Nephron (organoid): ENCODE data around the gene CCL4.

Experiments used
- H3K27ac Mint-ChIP-seq, 3 experiments: 2 replicates each; pipeline ENCODE4 v1.8.0; 2020; ENCODE audit warnings: mixed read lengths in 3 of 3, mild to moderate bottlenecking in 2 of 3, moderate library complexity in 1 of 3
- H3K27me3 Mint-ChIP-seq: 2 replicates; pipeline ENCODE4 v1.8.0; 2021; ENCODE audit warnings: low read depth, mild to moderate bottlenecking, moderate library complexity, mixed read lengths
- H3K36me3 Mint-ChIP-seq: 2 replicates; pipeline ENCODE4 v1.8.0; 2020; ENCODE audit warnings: low read depth, mixed read lengths
- H3K4me1 Mint-ChIP-seq: 2 replicates; pipeline ENCODE4 v1.8.0; 2020; ENCODE audit warnings: mixed read lengths
- H3K4me3 Mint-ChIP-seq, 3 experiments: 2 replicates each; pipeline ENCODE4 v1.8.0; 2020; ENCODE audit warnings: mild to moderate bottlenecking in 3 of 3, mixed read lengths in 3 of 3, moderate library complexity in 2 of 3
- H3K9me3 Mint-ChIP-seq: 2 replicates; pipeline ENCODE4 v1.8.0; 2020; ENCODE audit warnings: mixed read lengths
- TF ChIP-seq, protein P1 (sequence below), 3 experiments: fragments of 200-600 bp; sonication (generic); IDR thresholded peaks; one replicate each; pipeline ENCODE4 v1.5.0; 2021; ENCODE audit warnings: antibody characterized with exemption in 3 of 3; ENCODE audit not compliant: unreplicated experiment in 3 of 3

Gene CCL4

DNA sequence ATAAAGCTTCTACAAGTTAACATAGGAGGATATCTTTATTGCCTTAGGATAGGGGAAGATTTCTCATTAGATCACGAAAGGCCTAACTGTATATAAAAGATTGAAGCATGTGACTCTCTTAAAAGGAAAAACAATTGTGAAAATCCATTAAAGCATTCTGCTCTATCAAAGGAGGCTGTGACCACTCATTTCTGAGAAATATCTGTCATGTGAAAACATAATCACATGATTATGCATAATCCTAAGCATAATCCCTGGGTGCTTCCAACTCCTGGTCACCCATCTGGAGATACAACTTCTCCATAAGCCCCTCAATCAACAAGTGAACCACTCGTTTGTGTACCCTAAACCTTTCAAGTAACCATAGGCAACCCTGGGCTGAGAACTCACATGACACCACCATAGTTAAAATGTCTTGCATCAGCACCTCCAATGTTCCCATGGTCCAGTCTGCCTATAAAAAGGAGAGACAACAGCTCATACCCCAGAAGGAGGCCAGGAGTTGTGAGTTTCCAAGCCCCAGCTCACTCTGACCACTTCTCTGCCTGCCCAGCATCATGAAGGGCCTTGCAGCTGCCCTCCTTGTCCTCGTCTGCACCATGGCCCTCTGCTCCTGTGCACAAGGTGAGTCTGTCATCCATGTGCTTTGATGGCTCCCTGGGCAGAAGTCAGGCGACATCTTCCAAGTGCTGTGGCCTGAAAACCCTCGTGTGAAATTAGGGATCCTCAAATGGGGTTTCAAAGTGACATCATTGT is 39.7 kb upstream of the CCL4 start, which contains the start of gene CCL18:
CCL18 (plus strand) TSS at position 487 of the 756 bp plus-strand sequence; CDS start at position 558, 71 bp downstream.
- Mint-ChIP-seq H3K4me3 (no peak within 1 kb of the TSS), H3K36me3 (no peaks in the 10 kb centered on the region), H3K27ac (no peak within 1 kb of the TSS), H3K27me3 (no peaks in the 10 kb centered on the region), H3K4me1 (no peaks in the 10 kb centered on the region), H3K9me3 (no peaks in the 10 kb centered on the region)
- TF ChIP-seq, protein P1, sequence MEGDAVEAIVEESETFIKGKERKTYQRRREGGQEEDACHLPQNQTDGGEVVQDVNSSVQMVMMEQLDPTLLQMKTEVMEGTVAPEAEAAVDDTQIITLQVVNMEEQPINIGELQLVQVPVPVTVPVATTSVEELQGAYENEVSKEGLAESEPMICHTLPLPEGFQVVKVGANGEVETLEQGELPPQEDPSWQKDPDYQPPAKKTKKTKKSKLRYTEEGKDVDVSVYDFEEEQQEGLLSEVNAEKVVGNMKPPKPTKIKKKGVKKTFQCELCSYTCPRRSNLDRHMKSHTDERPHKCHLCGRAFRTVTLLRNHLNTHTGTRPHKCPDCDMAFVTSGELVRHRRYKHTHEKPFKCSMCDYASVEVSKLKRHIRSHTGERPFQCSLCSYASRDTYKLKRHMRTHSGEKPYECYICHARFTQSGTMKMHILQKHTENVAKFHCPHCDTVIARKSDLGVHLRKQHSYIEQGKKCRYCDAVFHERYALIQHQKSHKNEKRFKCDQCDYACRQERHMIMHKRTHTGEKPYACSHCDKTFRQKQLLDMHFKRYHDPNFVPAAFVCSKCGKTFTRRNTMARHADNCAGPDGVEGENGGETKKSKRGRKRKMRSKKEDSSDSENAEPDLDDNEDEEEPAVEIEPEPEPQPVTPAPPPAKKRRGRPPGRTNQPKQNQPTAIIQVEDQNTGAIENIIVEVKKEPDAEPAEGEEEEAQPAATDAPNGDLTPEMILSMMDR (IDR thresholded peaks at IDR 0.05; ENCODE audit: unreplicated experiment in 3 of 3), result no peak

DNA sequence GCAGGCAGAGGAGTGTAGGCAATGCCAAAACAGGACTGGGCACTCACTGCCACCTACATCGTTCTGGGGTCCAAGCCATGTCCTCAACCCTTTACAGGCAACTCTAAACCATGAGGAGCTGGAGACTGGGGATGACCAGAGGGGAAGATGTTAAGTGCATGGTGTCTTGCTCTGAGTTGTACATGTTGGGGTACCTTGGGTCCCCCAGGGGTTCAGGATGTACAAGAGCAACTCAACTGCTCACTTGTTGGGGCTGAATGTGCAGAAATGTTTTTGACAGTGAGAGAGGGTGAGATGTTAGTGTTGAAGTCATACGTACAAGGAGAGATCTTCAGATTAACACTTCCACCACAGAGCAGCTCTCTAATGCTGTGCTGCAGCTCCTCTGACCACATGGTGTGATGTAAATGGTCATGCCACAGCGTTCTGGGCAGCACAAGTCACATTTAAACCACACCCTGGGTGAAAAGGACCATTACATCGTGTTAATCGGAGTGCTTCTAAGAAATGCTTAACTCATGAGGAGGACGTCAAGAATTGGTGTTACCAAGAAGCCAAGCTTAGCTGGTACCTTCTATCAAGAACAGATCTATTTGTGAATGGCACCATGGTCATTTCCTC is 37.2 kb upstream of the CCL4 start:
- TF ChIP-seq, protein P1 (IDR thresholded peaks at IDR 0.05; ENCODE audit: unreplicated experiment in 3 of 3), result no peak
- no peak overlapping the region for H3K4me3 Mint-ChIP-seq
- no peaks in the 10 kb centered on the region for H3K27me3 Mint-ChIP-seq
- no peaks in the 10 kb centered on the region for H3K4me1 Mint-ChIP-seq
- no peak overlapping the region for H3K27ac Mint-ChIP-seq
- H3K36me3 Mint-ChIP-seq, result no peaks in the 10 kb centered on the region
- no peaks in the 10 kb centered on the region for H3K9me3 Mint-ChIP-seq

DNA sequence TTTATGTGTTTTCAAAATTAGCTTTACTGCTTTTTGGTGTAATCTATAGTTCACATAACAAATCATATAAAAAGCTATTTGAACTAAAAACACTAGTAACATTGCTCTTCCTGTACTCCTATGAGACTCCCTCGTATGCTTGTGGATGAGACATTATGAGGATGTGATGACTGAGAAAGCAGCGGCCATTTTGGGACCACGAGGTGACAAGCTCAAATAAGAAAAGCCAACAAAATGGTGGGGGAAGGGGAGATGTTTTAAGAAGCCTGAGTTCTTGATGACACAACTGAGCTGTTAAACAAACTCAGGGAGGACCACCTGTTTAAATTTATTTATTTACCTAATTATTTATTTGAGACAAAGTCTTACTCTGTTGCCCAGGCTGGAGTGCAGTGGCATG is 35.1 kb upstream of the CCL4 start:
- H3K4me1 Mint-ChIP-seq, result no peaks in the 10 kb centered on the region
- H3K4me3 Mint-ChIP-seq, result no peak overlapping the region
- H3K27me3 Mint-ChIP-seq, result peaks cover 3% of the 10 kb centered on the region
- TF ChIP-seq, protein P1 (IDR thresholded peaks at IDR 0.05; ENCODE audit: unreplicated experiment in 3 of 3), result no peak
- no peaks in the 10 kb centered on the region for H3K36me3 Mint-ChIP-seq
- no peaks in the 10 kb centered on the region for H3K9me3 Mint-ChIP-seq
- no peak overlapping the region for H3K27ac Mint-ChIP-seq

DNA sequence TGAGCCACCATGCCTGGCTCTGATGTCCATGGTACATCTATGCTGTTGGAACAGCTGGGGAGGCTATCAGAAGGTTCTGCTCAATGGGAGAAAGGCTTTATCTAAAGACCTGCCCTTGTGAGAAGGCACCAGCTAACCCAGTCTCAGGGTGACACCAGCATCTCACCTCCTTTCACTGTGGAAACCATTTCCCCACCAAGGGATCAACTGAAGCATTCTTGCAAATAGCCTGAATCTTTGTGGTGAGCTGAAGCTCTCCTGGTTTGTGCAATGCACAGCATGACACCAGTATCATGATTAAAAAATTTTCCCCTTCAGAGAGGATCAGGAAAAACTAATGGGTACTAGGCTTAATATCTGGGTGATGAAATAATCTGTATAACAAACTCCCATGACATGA is 34.5 kb upstream of the CCL4 start:
- H3K27me3 Mint-ChIP-seq, result peaks cover 3% of the 10 kb centered on the region
- H3K4me3 Mint-ChIP-seq, result no peak overlapping the region
- no peaks in the 10 kb centered on the region for H3K36me3 Mint-ChIP-seq
- H3K4me1 Mint-ChIP-seq, result no peaks in the 10 kb centered on the region
- TF ChIP-seq, protein P1 (IDR thresholded peaks at IDR 0.05; ENCODE audit: unreplicated experiment in 3 of 3), result no peak
- no peak overlapping the region for H3K27ac Mint-ChIP-seq
- H3K9me3 Mint-ChIP-seq, result no peaks in the 10 kb centered on the region

DNA sequence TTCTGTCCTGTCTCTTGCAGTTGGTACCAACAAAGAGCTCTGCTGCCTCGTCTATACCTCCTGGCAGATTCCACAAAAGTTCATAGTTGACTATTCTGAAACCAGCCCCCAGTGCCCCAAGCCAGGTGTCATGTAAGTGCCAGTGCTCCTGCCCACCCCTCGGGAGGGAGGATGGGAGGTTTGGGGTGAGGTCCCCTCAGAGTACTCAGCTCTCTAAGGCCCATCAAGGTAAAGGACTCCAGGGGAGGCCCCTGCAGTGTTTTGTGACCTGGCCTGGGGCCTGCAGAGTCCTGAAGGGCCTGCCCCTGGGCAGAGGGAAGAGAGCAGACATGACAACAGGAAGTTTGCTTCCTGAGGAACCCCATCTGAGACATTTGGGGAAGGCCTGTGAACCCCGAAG is 33.2 kb upstream of the CCL4 start:
- Mint-ChIP-seq H3K9me3 (no peaks in the 10 kb centered on the region), H3K4me1 (no peaks in the 10 kb centered on the region), H3K27me3 (peaks cover 3% of the 10 kb centered on the region), H3K36me3 (no peaks in the 10 kb centered on the region), H3K4me3 (no peak overlapping the region), H3K27ac (no peak overlapping the region)
- TF ChIP-seq, protein P1 (IDR thresholded peaks at IDR 0.05; ENCODE audit: unreplicated experiment in 3 of 3), result no peak
